Tibial nerve (tissue), 4 donors: ENCODE results near the gene HS3ST3B1. TPM values are rescaled to one million over a fixed set of nuclear protein-coding genes. Genes with fewer than 3 reads are reported as not detected.

ENCODE experiments used
- DNase-seq, 2 donors: peaks; one replicate each; pipeline ENCODE4 v3.0.0-alpha.2; 2019; ENCODE audit warnings: low spot score in 2 of 2
- H3K27ac ChIP-seq, 4 donors: fragments of 200-600 bp; sonication (generic) in 3 of 4; one replicate each; pipeline ENCODE4 v1.5.1; 2017 to 2019; ENCODE audit warnings: mild to moderate bottlenecking in 1 of 4
- H3K27me3 ChIP-seq, 2 donors: fragments of 200-600 bp; sonication (generic) in 1 of 2; one replicate each; pipeline versions ENCODE4 v1.5.1 to v1.6.0; 2017 to 2019
- H3K36me3 ChIP-seq, 3 donors: fragments of 200-600 bp; sonication (generic); one replicate each; pipeline ENCODE4 v1.5.1; 2018 to 2019
- H3K4me1 ChIP-seq, 4 donors: fragments of 200-600 bp; sonication (generic) in 3 of 4; one replicate each; pipeline ENCODE4 v1.5.1; 2017 to 2019
- H3K4me3 ChIP-seq, 4 donors: fragments of 200-600 bp; sonication (generic) in 3 of 4; one replicate each; pipeline ENCODE4 v1.5.1; 2017 to 2019; ENCODE audit warnings: mild to moderate bottlenecking in 1 of 4, moderate library complexity in 1 of 4
- H3K9me3 ChIP-seq, 4 donors: fragments of 200-600 bp; sonication (generic) in 3 of 4; one replicate each; pipeline ENCODE4 v1.5.1; 2017 to 2019
- EP300 ChIP-seq, 2 donors: sonication (generic); formaldehyde crosslinking; IDR thresholded peaks; one replicate each; pipeline ENCODE4 v1.6.1; 2017; ENCODE audit warnings: antibody characterized with exemption in 2 of 2, mild to moderate bottlenecking in 1 of 2
- POLR2A ChIP-seq, 2 donors: fragments of 450-650 bp; IDR thresholded peaks; one replicate each; pipeline ENCODE4 v1.6.1; 2017; ENCODE audit warnings: antibody characterized with exemption in 2 of 2, mild to moderate bottlenecking in 2 of 2, moderate library complexity in 2 of 2
- WGBS, 2 donors: methylation state at CpG; one replicate each; pipeline ENCODE4 v1.1.5; 2018; 5-methylcytosine and 5-hydroxymethylcytosine counted together
- total RNA-seq, 4 donors: library from RNA; depleted of rRNA; stranded (reverse); fragments of >200 nt; gene quantifications; one replicate each; pipeline ENCODE4 v1.1.0, GENCODE V29; 2016
- TF ChIP-seq, protein P1 (sequence below), 5 experiments: fragments of 200-600 bp in 3 of 5; fragments of 450-650 bp in 2 of 5; sonication (generic) in 3 of 5; IDR thresholded peaks; one replicate each; pipeline ENCODE4 v1.5.1; 2016 to 2019; ENCODE audit warnings: antibody characterized with exemption in 5 of 5, mild to moderate bottlenecking in 3 of 5, moderate library complexity in 2 of 5

The HS3ST3B1 gene
- total RNA-seq, 4 donors from 2014 or later: 0.39 to 1.1 (median 0.97) TPM

- no peak for DNase-seq
Measured at GRCh38 chr17:14387036-14387435, 86.2 kb downstream of the HS3ST3B1 start.

DNA sequence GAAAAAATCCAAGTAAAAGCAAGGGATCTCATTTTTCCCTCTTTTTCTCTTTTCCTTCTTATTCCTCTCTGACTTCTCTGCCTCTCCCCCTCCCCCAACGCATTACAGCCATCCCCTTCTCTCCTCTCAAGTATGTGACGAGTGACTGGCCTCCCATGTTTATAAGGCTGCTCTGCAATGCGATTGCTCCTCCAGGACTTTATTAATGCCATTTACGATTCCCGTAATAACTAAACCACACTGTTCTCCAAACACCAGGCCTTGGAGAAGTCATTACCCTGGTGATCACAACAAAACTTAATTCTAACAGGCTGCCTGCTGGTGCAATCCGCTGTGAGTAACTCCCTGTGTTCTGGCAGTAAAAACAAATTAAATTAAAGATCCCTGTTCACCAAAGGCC is 88.8 kb downstream of the HS3ST3B1 start:
- 32 to 44% methylated on average over 6 of the region's 6 CpGs for WGBS, 2 donors
- Histone ChIP-seq H3K27me3 (no peaks in the 10 kb centered on the region), H3K36me3 (no peaks in the 10 kb centered on the region), H3K4me3 (no peak overlapping the region), H3K9me3 (peaks cover 0 to 26% (median 0%) of the 10 kb centered on the region in 4 donors), H3K4me1 (no peaks in the 10 kb centered on the region), H3K27ac (no peak overlapping the region)
- no peak for TF ChIP-seq POLR2A (IDR thresholded peaks at IDR 0.05)
- TF ChIP-seq EP300 (IDR thresholded peaks at IDR 0.05): no peak
- TF ChIP-seq, protein P1, sequence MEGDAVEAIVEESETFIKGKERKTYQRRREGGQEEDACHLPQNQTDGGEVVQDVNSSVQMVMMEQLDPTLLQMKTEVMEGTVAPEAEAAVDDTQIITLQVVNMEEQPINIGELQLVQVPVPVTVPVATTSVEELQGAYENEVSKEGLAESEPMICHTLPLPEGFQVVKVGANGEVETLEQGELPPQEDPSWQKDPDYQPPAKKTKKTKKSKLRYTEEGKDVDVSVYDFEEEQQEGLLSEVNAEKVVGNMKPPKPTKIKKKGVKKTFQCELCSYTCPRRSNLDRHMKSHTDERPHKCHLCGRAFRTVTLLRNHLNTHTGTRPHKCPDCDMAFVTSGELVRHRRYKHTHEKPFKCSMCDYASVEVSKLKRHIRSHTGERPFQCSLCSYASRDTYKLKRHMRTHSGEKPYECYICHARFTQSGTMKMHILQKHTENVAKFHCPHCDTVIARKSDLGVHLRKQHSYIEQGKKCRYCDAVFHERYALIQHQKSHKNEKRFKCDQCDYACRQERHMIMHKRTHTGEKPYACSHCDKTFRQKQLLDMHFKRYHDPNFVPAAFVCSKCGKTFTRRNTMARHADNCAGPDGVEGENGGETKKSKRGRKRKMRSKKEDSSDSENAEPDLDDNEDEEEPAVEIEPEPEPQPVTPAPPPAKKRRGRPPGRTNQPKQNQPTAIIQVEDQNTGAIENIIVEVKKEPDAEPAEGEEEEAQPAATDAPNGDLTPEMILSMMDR (IDR thresholded peaks at IDR 0.05): no peak
- no peak for DNase-seq

More at GRCh38 chr17:14387036-14387435, 86.2 kb downstream of the HS3ST3B1 start:
- TF ChIP-seq POLR2A (IDR thresholded peaks at IDR 0.05) (no peak), EP300 (IDR thresholded peaks at IDR 0.05) (no peak)
- TF ChIP-seq, protein P1 (IDR thresholded peaks at IDR 0.05): no peak
- Histone ChIP-seq H3K27me3 (no peaks in the 10 kb centered on the region), H3K4me3 (no peak overlapping the region), H3K36me3 (no peaks in the 10 kb centered on the region), H3K27ac (no peak overlapping the region), H3K4me1 (no peaks in the 10 kb centered on the region), H3K9me3 (peaks cover 0 to 17% (median 0%) of the 10 kb centered on the region in 4 donors)
- WGBS, 2 donors: 80 to 84% methylated on average over 7 of the region's 7 CpGs

- Histone ChIP-seq H3K27me3 (no peaks in the 10 kb centered on the region), H3K36me3 (no peaks in the 10 kb centered on the region), H3K9me3 (peaks cover 0 to 26% (median 0%) of the 10 kb centered on the region in 4 donors), H3K4me1 (no peaks in the 10 kb centered on the region), H3K4me3 (no peak overlapping the region), H3K27ac (no peak overlapping the region)
- TF ChIP-seq EP300 (IDR thresholded peaks at IDR 0.05) (no peak), POLR2A (IDR thresholded peaks at IDR 0.05) (no peak)
- TF ChIP-seq, protein P1 (IDR thresholded peaks at IDR 0.05): no peak
- no peak for DNase-seq
Measured at GRCh38 chr17:14393723-14394122, 92.8 kb downstream of the HS3ST3B1 start.

GRCh38 chr17:14395255-14395654 is 94.4 kb downstream of the HS3ST3B1 start:
- Histone ChIP-seq H3K4me1 (no peaks in the 10 kb centered on the region), H3K4me3 (no peak overlapping the region), H3K36me3 (no peaks in the 10 kb centered on the region), H3K27me3 (no peaks in the 10 kb centered on the region), H3K9me3 (peaks cover 0 to 32% (median 0%) of the 10 kb centered on the region in 4 donors), H3K27ac (no peak overlapping the region)
- TF ChIP-seq, protein P1 (IDR thresholded peaks at IDR 0.05): no peak
- TF ChIP-seq POLR2A (IDR thresholded peaks at IDR 0.05) (no peak), EP300 (IDR thresholded peaks at IDR 0.05) (no peak)
- WGBS, 2 donors: 74 to 90% methylated on average over 3 of the region's 3 CpGs
- DNase-seq: no peak

- TF ChIP-seq, protein P1 (IDR thresholded peaks at IDR 0.05): no peak
- TF ChIP-seq POLR2A (IDR thresholded peaks at IDR 0.05) (no peak), EP300 (IDR thresholded peaks at IDR 0.05) (no peak)
- Histone ChIP-seq H3K36me3 (no peaks in the 10 kb centered on the region), H3K4me3 (no peak overlapping the region), H3K4me1 (no peaks in the 10 kb centered on the region), H3K27ac (no peak overlapping the region), H3K9me3 (peaks cover 0 to 26% (median 0%) of the 10 kb centered on the region in 4 donors), H3K27me3 (no peaks in the 10 kb centered on the region)
- WGBS, 2 donors: 54 to 55% methylated on average over 3 of the region's 3 CpGs
- no peak for DNase-seq
Measured at GRCh38 chr17:14396547-14396946, 95.7 kb downstream of the HS3ST3B1 start.
